Measurements from ENCODE around the gene TOR1A.

TOR1A gene

DNA sequence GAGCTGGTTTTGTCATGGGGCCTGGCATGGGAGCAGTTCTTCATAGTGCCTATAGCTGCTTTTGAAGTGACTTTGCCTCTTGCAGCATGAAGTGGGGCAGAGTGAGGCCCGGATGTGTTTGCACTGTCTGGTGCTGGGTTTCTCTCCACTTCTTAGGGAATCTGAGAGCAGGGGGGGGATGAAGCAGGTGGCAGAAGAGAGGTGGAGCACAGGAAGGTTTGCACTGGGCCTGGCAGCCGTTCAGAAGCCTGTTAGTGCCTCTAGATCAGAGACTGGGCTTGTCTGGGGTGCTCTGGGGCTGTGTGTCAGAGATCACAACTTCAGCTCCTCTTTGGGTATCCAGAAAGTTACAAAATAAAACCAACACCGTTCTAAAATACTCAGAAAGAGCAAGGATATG is 29.7 kb upstream of the TOR1A start:
- DNase-seq, result no peak

- no peak for DNase-seq
These were observed 28.6 kb upstream of the TOR1A start for GRCh38 chr9:129852579-129852978.

- no peak for DNase-seq
These were observed 27.9 kb upstream of the TOR1A start for GRCh38 chr9:129851821-129852220.

- no peak for DNase-seq
These were observed 27.1 kb upstream of the TOR1A start for GRCh38 chr9:129850821-129851550.

GRCh38 chr9:129849901-129850300 is 26.0 kb upstream of the TOR1A start:
- no peak for DNase-seq

- DNase-seq, result no peak
These were observed 24.9 kb upstream of the TOR1A start for GRCh38 chr9:129848712-129849441.

DNA sequence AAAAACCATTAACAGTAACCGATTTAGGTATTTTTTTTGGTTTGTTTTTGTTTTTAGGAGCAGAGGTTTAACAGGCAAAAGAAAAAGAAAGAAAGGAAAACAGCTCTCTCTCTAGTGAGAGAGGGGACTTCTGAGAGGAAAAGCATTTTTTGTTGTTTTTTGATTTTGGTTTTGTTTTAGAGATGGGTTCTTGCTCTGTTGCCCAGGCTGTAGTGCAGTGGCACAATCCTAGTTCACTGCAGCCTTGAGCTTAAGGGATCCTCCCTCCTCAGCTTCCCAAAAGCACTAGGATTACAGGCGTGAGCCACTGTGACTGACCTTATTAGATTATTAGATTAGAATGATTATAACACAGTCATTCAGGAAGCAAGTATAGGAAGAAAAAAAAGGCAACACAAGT is 21.4 kb upstream of the TOR1A start:
- no peak for DNase-seq

DNA sequence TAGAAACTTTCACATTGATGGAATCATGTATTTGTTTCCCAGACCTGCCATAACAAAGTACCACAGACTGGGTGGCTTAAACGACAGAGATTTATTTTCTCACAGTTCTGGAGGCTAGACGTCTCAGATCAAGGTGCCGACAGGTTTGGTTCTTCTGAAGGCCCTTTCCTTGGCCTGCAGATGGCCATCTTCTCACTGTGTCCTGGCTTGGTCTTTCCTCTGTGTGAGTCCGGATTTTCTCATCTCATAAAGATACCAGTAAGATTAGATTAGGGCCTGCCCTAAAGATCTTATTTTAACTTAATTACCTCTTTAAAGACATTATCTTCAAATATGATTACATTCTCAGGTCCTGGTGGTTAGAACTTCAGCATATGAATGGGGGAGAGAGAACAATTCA is 17.1 kb upstream of the TOR1A start:
- DNase-seq, result no peak

GRCh38 chr9:129840034-129840433 is 16.1 kb upstream of the TOR1A start:
- DNase-seq, result no peak

DNA sequence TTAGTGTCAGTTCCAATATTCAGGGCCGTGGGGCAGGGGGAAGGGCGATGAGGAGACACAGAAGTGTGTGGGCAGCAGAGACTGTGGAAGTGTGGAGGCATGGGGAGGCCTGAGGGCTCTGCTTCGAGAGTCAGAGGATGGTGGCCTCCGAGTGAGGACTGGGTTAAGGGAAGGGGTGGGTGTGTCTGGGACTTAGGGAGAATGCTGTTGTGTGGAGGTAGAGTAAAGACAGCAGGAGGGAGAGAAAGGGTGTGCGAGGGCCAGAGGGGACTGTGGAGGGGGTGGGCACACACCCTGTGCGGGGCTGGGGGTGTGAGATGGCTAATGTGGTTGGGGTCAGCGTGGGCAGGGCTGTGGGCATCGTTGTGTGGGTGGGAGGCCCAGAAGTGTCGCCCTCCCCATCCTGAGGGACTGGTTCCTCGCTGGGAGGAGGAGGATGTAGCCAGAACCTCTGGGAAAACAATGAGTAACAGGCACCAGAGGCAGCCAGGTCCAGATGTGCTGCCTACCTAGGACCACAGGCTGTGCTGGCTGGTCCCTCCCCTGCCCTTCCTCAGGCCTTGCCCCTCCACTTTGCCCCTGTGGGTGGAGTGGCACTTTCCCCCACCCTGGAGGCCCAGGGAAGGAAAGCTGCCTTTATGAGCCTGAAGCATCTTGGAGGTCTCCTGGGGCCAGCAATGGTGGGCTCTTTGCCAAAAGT is 15.5 kb upstream of the TOR1A start:
- no peak for DNase-seq

GRCh38 chr9:129838707-129839259 is 14.8 kb upstream of the TOR1A start:
- no peak for DNase-seq

GRCh38 chr9:129836311-129837007 is 12.5 kb upstream of the TOR1A start:
- peak in 1 of 58 donors; percentile 5 for DNase-seq

DNA sequence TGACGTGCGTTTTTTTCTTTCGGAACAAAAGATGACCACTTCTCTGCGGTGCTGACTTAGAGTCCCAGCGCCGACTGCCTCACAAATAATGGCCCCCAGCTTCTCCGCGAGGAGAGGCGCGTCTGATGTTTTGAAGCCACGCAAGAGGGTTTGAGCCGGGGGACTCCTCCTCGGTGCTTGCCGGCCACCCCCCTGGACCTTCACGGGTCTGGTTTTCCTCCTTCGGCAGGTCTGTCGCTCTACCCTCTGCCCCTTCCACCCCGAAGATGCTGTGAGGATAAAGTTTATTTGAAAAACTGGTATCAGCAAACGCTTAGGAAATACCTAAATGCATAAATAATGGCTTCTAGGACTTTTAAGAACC is 11.9 kb upstream of the TOR1A start:
- DNase-seq, result peak in 1 of 58 donors; percentile 29

GRCh38 chr9:129835128-129835859 is 11.4 kb upstream of the TOR1A start, which contains the start of the genes C9orf78 and USP20:
Gene C9orf78, minus strand, starts transcription at chr9:129835275. Its CDS starts 54 bp downstream, at chr9:129835221.
Gene USP20, plus strand, starts transcription at chr9:129835458. Its CDS starts 17,098 bp downstream, at chr9:129852556.
- DNase-seq, result peak; percentile 41 to 96 (median 91)

DNA sequence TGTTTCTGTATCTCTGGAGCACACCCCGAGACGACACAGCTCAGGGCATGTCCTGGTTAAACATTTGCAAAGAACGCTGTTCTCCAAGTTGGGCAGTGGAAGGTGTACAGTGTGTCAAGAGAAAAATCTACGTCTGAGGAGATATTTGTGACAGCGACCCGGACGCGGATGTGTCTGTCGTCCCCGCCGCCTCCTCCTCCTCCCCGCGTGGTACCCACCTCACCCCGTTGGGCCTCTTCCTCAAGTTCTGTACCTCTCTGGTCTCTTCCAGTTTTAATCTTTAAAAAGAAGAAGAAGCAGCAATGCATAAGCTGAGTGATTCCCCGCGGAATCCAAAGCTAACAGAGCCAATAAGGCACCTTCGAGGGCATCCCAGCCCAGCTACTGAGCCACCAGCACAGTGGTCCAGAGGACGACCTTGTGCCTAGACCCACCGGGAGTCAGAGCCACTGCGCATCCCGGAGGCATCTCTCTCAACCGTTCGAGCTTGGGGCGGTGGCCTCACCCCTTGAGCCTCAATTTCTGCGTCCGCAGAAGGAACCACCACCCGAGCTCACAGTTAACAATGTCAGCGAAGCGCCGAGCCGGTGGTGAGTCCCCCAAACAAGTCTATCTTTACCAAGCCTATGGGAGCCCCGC is 10.7 kb upstream of the TOR1A start:
- peak in 6 of 58 donors; percentile 13 to 62 (median 42) for DNase-seq

GRCh38 chr9:129832982-129833381 is 9.0 kb upstream of the TOR1A start:
- DNase-seq, result no peak

DNA sequence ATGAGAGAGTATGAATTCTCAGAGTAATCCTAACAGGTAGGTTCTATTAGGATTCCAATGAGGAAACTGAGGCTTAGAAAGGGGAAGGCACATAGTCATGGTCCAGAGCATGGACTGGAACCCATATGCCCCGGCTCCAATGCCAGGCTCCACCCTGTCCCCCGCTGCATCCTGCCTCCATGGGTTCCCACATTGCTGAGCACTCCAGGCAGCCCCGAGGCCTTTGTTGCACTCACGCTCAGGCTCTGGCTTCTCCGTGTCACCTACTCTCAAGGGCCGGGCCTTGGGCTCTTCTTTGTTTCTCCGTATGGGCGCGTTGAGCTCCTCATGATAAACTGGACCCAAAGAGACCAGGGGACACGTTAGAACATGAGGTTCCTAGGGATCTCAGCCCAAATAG is 5.0 kb upstream of the TOR1A start:
- DNase-seq, result no peak

- DNase-seq, result no peak
These were observed 4.1 kb upstream of the TOR1A start for GRCh38 chr9:129828051-129828450.

DNA sequence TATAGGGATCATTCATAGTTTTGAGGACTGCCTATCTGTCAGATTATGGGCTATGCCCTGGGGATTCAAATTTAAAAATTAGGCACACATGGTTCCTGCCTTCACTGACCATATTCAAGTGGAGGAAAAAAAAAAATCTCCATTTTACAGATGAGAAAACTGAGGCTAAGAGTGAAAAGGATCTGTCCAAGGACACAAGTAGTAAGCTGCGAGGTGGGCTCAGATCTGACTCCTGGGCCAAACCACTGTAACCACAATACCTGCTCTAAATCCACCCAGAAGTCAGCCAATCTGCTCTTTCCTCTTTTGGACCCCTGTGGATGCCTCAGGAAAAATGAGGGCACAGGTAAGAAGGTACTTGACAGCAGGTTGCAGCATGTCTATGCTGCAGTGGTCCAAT is 2.8 kb upstream of the TOR1A start:
- DNase-seq, result no peak

- no peak for DNase-seq
These were observed 2.4 kb upstream of the TOR1A start for GRCh38 chr9:129826344-129826743.

Data from anterior cingulate cortex (tissue), 58 donors.